GM18867 (cell line): Measurements from ENCODE around the gene HS2ST1.
A peak's percentile ranks its signal among the peaks of the same experiment; 100 is the strongest.
"Not testable (repeated sequence)": the region's sequence is repeated elsewhere in the genome, so short reads cannot be mapped to it uniquely, and the experiment has no call there.

Experiments
- ATAC-seq: cut with Tn5 transposase; IDR thresholded peaks from one replicate; pipeline ENCODE4 v1.9.1; 2021; ENCODE audit warnings: mild to moderate bottlenecking, moderate library complexity; ENCODE audit not compliant: unreplicated experiment

The HS2ST1 gene

DNA sequence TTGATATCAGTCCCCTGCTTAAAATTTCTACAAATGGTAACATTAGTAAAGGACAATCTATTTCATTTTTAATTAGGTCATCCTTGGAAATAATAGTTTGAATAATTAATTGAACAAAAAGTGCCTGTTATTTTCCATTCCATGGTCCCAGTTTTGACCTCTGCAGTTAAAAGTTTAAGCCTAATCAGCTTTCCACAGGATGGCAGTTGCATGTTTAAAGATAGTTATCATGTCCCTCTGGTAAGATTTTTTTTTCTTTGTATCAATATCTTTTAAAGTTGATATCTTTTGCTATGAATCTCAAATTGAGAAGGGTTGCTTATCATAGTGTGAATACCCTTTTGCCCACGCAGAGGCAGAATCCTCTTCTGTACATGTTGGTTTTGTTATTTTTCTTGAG, 90.4 kb downstream of the HS2ST1 start:
- no peak for ATAC-seq

DNA sequence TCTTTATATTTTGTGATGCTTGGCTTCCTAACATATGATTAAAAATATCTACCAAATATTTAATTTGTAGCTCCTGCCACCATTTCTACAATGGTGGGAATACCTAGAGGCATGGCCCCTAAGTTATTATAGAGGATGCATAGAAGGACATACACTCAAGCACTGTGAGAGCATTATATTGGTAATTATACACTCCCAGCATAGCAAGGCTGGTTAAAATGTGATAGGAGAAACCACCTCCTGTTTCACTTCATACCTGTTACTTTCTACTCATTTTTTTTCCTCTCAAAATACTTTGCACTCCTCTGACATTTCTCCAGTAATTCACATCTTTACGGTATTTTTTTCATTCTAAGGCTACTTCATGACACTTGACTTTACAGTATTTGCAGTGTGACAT, 92.9 kb downstream of the HS2ST1 start:
- peak; percentile 58 for ATAC-seq

DNA sequence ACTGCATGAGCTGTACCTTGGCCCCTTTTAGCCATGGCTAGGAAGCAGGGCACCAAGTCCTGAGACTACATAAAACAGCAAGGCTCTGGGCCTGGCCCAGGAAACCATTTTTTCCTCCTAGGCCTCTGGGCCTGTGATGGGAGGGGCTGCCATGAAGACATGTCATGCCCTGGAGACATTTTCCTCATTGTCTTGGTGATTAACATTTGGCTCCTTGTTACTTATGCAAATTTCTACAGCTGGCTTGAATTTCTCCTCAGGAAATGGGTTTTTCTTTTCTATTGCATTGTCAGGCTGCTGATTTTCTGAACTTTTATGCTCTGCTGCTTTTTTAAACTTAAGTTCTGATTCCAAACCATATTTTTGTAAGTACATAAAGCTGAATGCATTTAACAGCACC, 99.0 kb downstream of the HS2ST1 start:
- ATAC-seq: not testable (repeated sequence)

DNA sequence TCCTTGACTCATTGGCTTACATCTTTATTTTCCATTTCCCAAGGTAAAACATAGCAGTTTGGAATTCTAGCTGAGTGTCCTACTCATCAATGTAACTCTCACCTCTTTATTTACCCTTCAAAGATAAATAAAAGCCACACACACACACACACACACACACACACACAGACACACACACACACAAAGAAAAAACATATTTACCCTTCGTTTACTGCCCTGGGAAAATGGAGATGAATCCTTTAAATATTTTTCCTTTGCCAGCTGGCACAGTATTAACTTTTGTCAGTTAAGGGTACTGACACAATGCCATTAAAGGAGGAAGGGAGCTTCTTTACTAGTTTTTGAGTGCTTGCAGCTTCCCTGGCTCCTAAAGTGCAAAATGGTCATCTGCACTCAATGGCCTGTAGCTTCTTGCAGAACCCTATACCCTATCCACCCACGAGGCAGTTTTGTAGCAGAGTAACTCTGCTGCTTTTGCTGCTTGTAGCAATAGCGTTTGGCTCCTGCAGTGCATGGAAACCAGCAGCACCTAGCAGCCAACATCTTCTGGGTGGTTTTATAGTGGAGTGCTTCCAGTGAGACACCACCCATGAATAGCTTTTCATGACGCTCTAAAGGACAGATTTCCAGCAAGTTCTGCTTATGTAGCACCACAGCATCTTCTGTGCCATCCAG, 103.7 kb downstream of the HS2ST1 start:
- no peak for ATAC-seq

DNA sequence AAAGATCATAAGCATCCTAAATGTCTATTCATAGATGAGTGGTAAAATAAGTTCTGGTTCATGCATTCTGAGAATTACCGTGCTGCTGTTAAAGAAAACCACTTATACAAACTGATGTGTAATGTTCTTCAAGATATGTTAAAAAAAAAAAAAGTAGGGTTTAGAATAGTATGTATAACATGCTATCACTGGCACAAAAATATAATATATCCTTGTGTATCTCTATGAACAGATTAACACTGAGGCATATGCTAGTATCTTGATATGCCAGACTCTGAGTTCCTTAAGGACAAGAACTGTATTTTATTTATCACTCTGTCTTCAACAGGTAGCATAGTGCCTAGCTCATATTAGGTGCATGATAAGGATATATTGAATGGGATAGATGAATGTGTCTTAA, 108.9 kb downstream of the HS2ST1 start:
- ATAC-seq: no peak

DNA sequence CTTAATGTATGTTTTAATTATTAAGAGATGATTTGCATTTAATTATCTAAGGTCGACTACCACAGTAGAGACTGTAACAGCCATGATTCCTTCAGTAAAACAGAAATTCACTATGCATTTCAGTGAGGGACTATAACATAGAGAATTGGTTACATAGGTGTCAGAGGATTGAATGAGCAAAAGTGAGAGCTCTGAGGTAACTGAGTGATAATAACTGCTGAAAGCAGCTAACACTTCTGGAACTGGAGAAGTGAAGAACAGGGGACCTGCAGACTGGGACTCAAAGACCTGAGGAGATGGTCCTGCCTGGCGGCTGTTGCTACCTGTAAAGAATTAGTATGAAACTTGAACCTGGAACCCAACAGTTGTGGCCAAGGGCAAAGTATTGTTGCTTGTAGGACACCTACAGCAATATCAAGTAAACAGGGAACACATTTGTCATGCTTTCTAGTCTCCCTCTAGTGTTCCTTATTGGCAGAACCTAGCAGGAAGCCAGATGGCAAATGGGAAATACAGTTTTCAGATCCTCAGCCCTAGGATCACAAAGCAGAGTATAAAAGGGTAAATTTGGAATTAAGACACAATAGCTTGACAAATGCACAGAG, 110.6 kb downstream of the HS2ST1 start:
- peak; percentile 81 for ATAC-seq

DNA sequence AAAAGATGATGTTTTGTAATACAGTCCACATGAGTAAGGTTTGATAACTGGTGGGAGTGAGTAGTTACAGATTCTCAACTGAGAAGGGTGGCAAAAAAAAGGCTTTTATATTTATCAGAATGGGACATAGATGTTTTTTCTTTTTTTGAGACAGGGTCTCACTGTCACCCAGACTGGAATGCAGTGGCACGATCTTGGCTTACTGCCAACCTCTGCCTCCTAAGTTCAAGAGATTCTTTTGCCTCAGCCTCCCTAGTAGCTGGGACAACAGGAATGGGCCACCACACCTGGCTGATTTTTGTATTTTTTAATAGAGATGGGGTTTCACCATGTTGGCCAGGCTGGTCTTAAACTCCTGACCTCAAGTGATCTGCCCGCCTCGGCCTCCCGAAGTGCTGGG, 113.1 kb downstream of the HS2ST1 start:
- ATAC-seq: not testable (repeated sequence)

DNA sequence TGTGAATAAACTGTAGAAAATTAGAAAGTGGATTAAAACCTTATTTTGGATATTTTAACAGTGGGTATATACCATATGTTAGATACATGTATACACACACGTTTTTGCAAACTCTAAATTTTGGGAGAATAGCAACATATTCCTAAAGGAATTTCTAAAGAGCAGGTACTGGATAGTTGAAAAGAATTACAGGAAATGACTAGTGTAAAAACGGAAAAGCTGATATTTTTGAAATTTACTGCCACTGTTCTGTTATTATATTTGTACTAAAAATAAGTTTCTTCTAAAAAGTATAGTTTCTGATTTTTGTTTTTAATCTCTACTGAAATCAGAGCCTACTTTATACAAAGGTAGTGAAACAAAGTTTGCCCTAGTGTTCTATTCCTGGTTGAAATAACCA, 114.1 kb downstream of the HS2ST1 start:
- ATAC-seq: no peak

DNA sequence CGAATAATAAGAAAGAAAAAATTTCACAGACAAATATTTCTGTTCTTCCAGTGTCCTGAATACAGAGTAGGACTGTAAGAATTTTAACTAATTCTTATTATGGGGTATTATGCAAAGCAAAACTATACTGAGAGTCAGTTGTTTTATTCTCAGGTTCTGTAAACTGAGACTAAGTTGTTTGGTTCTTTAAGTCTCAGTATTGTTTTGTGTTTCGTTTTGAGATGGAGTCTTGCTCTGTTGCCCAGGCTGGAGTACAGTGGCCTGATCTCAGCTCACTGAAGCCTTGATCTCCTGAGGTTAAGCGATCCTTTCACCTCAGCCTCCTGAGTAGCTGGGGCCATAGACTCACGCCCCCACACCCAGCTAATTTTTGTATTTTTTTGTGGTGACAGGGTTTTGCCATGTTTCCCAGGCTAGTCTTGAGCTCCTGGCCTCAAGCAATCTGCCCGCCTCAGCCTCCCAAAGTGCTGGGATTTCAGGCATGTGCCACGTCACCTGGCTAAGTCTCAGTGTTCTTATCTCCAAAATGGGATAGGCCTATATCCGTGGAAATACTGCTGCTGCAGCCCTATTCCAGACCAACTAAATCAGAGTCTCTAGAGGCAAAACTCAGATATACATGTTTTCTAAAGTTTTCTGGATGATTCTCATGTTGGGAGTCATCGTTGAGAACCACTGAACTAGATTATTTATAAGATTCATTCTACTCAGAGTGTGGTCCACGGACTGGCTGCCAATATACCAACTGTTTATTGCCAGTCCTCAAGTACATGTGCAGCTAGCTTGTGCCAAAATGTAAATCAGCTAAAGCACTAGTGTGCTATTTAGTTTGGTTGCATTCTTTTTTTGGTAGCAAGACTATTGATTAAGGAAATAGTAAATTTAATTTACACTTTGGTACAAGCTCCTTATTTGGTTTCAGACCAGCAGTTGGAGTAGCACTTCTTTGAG, 116.6 kb downstream of the HS2ST1 start:
- ATAC-seq: peak; percentile 94

DNA sequence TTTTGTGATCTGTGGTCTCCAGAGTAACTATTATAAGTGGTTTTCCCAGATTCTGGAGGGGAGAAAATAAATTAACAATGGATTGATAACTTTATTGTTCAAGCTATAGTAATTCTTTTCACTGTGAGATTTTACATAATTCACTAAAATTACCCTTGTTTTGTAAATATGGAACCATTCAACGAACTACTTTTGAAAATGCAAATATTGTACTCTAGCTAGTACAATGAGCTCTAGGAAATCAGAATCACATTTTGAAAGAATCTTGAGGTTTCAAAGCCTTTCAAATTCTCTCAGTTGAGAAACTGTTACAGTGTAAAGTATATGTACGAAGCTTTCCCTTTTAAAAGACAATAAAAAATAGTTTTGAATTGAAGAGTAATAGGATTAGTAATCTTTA, 119.9 kb downstream of the HS2ST1 start:
- ATAC-seq: no peak

DNA sequence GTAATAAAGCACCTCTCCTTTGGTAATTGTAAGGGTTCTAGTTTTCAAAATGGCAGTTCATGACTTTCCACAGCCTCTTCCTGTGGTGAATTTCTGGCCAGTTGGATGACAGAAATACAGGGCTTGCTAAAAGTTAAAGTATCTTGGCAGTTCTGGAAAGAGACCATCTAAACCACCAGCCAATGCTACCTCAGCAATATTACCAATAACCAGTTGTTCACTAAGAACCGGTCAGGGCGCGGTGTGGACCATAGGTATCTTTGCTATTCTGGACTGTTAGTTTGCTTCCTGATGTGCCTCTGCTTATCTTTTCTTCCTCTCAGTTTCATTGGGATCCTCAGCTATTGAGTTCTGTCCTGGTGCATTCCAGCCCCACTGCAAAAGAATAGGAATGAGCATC, 124.7 kb downstream of the HS2ST1 start:
- ATAC-seq: no peak

DNA sequence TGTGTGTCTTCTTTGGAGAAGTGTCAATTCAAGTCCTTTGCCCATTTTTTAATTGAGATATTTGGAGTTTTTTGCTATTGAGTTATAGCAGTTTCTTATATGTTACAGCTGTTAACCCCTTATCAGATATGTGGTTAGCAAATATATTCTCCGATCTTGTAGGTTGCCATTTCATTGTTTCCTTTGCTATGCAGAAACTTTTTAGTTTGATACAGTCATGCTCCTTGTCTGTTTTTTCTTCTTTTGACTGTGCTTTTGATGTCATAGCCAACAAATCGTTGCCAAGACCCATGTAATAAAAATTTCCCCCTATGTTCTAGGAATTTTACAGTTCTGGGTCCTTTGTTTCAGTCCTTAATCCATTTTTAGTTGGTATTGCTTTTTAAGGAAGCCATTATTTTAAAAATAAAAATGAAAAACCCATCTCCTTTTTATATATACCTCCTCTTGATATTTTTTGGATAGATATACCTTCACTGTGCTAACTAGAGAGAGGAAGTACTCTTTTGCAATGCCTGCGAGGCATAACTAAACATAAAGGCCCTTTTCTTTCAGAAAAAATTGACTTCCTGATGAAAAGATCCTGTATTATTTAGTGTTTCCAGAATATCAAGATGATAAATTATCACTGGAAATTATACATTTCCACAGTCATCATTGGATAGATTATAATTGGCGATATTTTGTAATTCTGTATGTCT, 127.8 kb downstream of the HS2ST1 start:
- ATAC-seq: no peak

DNA sequence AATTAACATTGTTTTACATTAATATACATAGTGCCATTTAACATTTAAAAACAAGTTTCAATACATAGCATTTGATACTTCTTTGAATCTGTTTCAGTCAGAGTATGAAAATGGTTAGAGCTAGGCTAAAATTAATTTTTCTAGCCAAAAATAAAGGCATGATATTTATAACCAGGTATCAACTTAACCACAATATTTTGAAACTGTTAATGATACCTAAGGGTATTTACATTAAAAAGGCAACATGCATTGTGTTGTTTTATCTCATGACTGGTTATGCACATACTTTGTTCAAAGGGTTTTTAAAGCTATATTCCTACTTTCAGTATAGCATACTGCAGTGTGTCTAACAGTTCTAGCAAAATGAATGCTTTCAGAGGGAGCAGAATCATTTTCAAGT, 130.0 kb downstream of the HS2ST1 start:
- peak; percentile 69 for ATAC-seq

DNA sequence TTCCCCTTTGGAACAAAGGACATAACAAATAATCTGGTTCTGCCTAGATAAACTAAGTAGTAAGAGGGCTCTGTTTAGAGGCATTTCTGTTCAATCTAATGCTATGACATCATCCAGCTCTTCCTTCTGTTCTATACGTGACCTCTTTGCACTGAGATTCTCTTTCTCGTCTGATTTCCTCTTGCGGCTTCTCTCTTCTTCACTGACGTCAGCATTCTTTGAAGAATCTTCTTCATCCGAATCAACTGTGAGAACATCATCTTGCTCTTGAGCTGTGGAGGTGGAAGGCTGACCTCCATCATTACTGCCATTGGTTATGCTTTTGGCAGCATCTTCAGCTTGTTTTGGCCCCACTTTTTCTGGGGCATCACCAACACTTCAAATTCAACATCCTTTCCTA, 130.4 kb downstream of the HS2ST1 start:
- peak; percentile 34 for ATAC-seq

DNA sequence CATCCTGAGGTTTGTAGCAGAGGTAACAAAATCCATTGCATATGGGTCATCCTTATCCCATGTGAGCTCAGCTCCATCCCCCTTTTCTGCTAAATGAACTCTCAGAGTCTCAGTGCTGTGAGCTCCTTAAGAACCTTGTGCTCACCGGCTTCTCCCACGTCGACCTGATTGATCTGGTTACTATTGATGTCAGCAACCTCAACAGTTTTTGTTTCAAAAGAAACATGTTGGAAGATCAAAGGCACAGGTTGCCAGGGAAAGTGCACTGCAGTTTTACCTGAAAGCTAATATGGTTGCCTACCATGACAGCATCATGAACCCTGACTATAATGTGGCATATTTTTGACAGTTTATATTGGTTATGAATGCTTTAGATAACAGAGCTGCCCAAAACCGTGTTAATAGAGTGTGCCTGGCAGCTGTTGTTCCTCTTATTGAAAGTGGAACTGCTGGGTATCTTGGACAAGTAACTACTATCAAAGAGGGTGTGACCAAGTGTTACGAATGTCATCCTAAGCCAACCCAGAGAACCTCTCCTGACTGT, 131.4 kb downstream of the HS2ST1 start:
- ATAC-seq: no peak

DNA sequence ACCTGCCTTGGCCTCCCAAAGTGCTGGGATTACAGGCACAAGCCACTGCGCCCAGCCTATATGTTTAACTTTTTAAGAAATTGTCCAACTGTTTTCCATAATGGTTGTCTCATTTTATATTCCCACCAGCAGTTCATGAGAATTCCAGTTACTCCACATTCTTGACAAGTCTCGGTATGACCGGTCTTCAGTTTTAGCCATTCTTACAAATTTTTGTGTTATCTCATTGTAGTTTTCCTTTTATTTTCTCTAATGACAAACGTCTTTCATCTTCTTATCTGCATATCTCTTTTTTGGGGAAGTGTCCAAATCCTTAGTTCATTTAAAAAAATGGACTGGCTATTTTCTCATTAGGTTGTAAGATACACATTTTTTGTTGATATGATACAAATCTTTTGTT, 132.5 kb downstream of the HS2ST1 start:
- no peak for ATAC-seq

DNA sequence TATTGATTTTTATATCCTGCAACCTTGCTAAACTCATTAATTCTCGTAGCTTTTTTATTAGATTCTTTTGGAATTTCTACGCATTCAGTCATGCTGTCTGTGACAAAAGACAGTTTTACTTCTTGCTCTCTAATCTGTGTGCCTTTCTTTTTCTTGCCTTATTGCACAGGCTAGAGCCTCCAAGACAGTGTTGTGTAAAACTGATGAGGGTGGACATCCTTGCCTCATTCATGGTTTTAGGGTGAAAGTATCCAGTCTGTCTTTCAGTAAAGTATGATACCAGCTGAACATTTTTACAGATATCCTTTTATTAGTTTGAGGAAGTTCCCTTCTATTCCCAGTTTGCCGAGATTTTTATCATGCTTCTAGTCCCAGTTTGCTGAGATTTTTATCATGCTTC, 133.8 kb downstream of the HS2ST1 start:
- no peak for ATAC-seq

DNA sequence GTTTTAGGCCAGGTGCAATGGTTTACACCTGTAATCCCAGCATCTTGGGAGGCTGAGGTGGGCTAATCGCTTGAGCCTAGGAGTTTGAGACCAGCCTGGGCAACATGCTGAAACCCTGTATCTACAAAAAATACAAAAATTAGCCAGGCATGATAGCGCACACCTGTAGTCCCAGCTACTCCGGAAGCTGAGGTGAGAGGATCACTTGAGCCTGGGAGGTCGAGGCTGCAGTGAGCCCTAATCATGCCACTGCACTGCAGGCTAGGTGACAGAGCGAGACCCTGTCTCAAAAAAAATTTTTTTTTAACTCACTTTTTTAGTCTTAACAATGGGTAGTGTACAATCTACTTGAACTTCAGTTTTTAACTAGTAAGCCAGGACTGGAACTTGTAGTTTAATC, 137.5 kb downstream of the HS2ST1 start:
- no peak for ATAC-seq

DNA sequence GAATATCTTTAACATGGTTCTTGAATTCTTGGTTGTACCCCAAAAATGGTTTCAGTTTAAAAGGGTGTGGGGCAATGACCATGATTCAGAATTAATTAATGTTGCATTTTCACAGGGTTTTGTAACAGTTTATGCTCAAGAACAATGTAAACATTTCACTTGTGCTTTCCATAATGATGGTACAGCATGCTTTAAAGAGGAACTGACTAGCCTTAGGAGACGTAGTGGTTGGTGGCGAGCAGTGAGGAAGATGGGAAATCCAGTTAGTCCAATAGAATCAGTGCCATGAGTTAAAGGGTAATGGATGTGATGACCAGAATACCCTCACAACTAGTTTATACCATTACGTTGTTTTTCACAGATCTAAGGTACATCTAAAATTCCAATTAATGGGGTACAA, 138.0 kb downstream of the HS2ST1 start:
- ATAC-seq: no peak

DNA sequence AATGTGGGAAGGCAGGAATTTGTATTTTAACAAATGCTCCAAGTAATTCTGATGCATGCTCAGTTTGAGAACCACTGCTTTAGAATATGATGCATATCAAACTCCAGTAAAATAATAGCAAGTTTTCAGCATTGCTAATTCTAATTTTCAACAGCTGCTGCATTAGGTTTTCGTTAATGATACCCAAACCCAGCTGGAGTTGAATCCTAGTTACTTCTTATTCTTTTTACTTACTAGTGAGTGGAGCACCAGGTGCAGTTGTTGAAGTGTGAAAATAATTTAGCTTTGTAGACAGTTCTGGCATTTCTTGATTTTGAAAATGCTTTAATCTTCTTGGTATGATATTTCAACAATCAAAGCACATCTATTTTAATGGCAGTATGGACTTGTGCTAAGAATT, 138.5 kb downstream of the HS2ST1 start:
- no peak for ATAC-seq

DNA sequence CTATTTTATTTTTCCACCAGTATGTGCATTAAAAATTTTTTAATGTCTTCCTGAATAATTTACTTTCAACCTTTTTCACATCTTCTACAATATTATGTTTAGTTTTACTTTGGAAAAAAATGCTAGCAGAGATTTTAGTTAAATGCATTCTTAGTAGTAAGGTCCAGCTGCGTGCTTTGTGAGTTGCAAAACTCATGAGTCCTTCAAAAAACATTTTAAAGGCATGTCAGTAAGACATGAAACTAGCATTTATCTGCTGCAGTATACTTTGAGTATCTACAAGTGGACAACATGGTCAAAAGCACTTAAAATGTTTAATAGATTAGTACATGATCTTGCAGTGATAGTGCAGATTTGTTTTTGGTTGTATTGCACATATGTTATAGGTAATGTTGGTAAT, 139.0 kb downstream of the HS2ST1 start:
- ATAC-seq: no peak
